Osteocyte (in vitro differentiated cells): ENCODE data around the gene UGGT2. TPM values are rescaled to one million over a fixed set of nuclear protein-coding genes. Genes with fewer than 3 reads are reported as not detected.
"Not testable (repeated sequence)": the region's sequence is repeated elsewhere in the genome, so short reads cannot be mapped to it uniquely, and the experiment has no call there.

Experiments used
- DNase-seq: peaks from one replicate; pipeline ENCODE4 v3.0.0; 2021; ENCODE audit warnings: mixed read lengths; ENCODE audit not compliant: unreplicated experiment; ENCODE audit errors: extremely low spot score
- H3K27ac Mint-ChIP-seq: one replicate; pipeline ENCODE4 v1.8.0; 2021; ENCODE audit warnings: mild to moderate bottlenecking, mixed read lengths; ENCODE audit not compliant: unreplicated experiment
- H3K27me3 Mint-ChIP-seq: one replicate; pipeline ENCODE4 v1.8.0; 2021; ENCODE audit warnings: mixed read lengths; ENCODE audit not compliant: unreplicated experiment
- H3K36me3 Mint-ChIP-seq: one replicate; pipeline ENCODE4 v1.8.0; 2021; ENCODE audit warnings: mixed read lengths; ENCODE audit not compliant: unreplicated experiment
- H3K4me1 Mint-ChIP-seq: one replicate; pipeline ENCODE4 v1.8.0; 2021; ENCODE audit warnings: mixed read lengths; ENCODE audit not compliant: unreplicated experiment
- H3K4me3 Mint-ChIP-seq: one replicate; pipeline ENCODE4 v1.8.0; 2021; ENCODE audit warnings: mild to moderate bottlenecking, moderate library complexity, mixed read lengths; ENCODE audit not compliant: unreplicated experiment
- H3K9me3 Mint-ChIP-seq: one replicate; pipeline ENCODE4 v1.8.0; 2021; ENCODE audit warnings: mixed read lengths; ENCODE audit not compliant: unreplicated experiment
- total RNA-seq: library from RNA; stranded (reverse); gene quantifications from 2 replicates; pipeline ENCODE4 v1.2.1, GENCODE V29; 2021
- TF ChIP-seq, protein P1 (sequence below): fragments of 200-600 bp; sonication (generic); IDR thresholded peaks from 2 replicates; pipeline ENCODE4 v1.5.0; 2021; ENCODE audit warnings: antibody characterized with exemption, mild to moderate bottlenecking, moderate library complexity

Gene UGGT2
- total RNA-seq, 1 donor from 2014 or later: 34.1 TPM

DNA sequence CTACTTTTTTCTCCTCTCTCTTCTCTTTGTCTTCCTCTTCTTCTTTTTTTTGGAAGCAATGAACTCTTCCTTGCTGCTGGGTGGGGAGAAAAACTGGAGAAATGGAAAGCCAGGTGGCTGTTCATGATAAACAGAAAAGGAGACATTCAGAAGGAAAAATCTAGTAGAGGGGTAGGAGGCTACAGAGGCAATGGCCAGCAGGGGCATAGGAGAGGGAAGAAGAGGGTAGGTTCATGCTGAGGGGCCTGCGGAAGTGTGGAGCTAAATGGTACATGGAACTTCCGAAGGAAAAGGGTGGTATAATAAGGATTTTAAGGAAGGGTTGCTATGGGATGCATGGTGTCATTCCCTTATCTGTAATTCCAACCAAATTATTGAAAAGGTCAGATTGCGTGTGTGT, 19.2 kb upstream of the UGGT2 start:
- no peak for DNase-seq
- Mint-ChIP-seq H3K36me3 (no peaks in the 10 kb centered on the region), H3K27ac (no peak overlapping the region), H3K4me3 (no peak overlapping the region), H3K9me3 (no peaks in the 10 kb centered on the region), H3K27me3 (peaks cover 51% of the 10 kb centered on the region), H3K4me1 (no peaks in the 10 kb centered on the region)
- TF ChIP-seq, protein P1, sequence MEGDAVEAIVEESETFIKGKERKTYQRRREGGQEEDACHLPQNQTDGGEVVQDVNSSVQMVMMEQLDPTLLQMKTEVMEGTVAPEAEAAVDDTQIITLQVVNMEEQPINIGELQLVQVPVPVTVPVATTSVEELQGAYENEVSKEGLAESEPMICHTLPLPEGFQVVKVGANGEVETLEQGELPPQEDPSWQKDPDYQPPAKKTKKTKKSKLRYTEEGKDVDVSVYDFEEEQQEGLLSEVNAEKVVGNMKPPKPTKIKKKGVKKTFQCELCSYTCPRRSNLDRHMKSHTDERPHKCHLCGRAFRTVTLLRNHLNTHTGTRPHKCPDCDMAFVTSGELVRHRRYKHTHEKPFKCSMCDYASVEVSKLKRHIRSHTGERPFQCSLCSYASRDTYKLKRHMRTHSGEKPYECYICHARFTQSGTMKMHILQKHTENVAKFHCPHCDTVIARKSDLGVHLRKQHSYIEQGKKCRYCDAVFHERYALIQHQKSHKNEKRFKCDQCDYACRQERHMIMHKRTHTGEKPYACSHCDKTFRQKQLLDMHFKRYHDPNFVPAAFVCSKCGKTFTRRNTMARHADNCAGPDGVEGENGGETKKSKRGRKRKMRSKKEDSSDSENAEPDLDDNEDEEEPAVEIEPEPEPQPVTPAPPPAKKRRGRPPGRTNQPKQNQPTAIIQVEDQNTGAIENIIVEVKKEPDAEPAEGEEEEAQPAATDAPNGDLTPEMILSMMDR: no peak

DNA sequence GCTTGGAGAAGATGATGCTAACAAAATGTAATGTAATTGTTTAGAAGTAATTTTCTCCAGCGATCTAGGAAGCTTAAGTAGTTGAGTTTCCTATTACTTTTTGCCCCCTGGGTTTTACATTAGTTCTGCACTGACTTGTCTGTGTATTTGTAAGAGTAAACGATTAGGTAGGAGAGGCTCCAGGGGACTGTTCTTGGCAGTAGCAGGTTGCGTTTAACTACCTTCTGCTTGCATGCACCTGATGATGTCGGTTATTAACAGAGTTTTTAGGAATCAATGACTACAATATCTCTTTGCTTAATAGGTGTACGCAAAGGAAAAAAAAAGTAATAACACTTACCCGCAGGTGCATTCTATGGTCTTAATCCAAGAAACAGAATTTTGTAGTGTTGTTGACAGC, 18.3 kb upstream of the UGGT2 start:
- Mint-ChIP-seq H3K9me3 (no peaks in the 10 kb centered on the region), H3K27me3 (peaks cover 42% of the 10 kb centered on the region), H3K36me3 (no peaks in the 10 kb centered on the region), H3K4me3 (no peak overlapping the region), H3K27ac (no peak overlapping the region), H3K4me1 (no peaks in the 10 kb centered on the region)
- no peak for DNase-seq
- TF ChIP-seq, protein P1: no peak

DNA sequence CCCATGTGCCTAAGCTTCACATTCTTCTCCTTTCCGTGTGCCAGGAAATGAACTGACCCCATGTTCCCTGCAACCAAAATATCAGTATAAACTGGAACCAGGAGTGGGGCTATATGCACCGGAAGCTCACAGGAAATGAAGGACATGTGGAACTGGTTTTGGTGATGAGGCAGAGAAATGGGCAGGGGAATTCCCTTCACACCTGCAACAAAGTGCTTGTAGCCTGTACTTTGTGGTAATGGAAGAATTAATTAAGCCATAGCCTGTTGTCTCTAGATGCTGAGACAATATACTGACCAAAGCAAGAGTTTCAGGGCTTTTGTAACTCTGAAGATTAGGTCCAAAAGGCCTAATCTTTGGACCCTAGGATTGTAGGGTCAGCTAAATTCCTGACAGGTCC, 15.5 kb upstream of the UGGT2 start:
- no peaks in the 10 kb centered on the region for H3K36me3 Mint-ChIP-seq
- no peaks in the 10 kb centered on the region for H3K4me1 Mint-ChIP-seq
- TF ChIP-seq, protein P1: no peak
- H3K27ac Mint-ChIP-seq: no peak overlapping the region
- H3K9me3 Mint-ChIP-seq: no peaks in the 10 kb centered on the region
- H3K27me3 Mint-ChIP-seq: peaks cover 61% of the 10 kb centered on the region
- no peak overlapping the region for H3K4me3 Mint-ChIP-seq
- no peak for DNase-seq

DNA sequence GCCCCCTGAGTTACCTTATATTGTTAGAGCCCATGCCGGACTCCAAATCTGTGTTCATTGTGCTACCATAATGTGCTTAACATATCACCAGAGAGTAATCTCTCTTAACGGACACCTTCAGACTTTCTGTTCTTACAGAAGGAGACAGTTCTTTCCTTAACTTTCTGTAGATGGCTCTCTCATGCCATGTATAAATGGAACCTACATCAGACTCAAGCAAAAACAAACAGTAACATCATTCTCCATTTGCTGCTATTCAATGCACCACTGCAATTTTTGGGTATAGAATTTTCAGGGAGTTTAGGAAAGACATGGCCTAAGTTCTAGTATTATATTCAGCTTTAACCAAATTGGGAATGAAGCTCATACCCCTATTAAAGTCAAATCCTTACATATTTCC, 12.6 kb upstream of the UGGT2 start:
- TF ChIP-seq, protein P1: no peak
- H3K36me3 Mint-ChIP-seq: no peaks in the 10 kb centered on the region
- H3K27ac Mint-ChIP-seq: no peak overlapping the region
- H3K4me3 Mint-ChIP-seq: no peak overlapping the region
- H3K9me3 Mint-ChIP-seq: no peaks in the 10 kb centered on the region
- no peak for DNase-seq
- H3K4me1 Mint-ChIP-seq: no peaks in the 10 kb centered on the region
- H3K27me3 Mint-ChIP-seq: peaks cover 64% of the 10 kb centered on the region

DNA sequence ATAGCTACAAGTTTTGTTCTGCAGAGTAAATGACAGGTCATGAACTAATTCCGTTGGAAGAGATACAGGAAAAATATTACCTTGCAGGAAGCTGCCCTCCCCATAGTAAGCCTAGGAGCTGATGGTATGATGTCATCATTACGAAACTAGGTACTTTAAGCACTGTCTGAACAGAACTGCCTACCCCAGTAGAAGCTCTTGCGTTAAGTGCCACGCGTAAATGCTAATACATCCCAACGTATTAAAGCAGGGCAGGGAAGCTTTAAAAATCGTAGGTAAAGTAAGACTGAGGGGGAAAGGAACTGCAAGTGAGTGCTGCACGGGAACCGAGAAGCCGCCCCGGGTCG, 572 bp downstream of the UGGT2 start:
- peaks cover 20% of the 10 kb centered on the region for H3K27me3 Mint-ChIP-seq
- DNase-seq: no peak
- TF ChIP-seq, protein P1: no peak

DNA sequence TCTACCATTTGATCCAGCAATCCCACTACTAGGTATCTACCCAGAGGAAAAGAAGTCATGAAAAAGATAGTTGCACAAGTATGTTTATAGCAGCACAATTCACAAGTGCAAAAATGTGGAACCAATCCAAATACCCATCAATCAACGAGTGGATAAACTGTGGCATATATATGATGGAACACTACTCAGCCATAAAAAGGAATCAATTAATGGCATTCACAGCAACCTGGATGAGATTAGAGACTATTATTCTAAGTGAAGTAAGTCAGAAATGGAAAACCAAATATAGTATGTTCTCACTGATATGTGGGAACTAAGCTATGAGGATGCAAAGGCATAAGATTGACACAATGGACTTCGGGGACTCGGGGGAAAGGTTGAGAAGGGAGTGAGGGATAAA, 1.3 kb downstream of the UGGT2 start:
- H3K27me3 Mint-ChIP-seq: peaks cover 17% of the 10 kb centered on the region
- H3K4me1 Mint-ChIP-seq: peaks cover 13% of the 10 kb centered on the region
- H3K4me3 Mint-ChIP-seq: peak overlapping the region; percentile 88
- not testable (repeated sequence) for H3K27ac Mint-ChIP-seq, H3K9me3 Mint-ChIP-seq, DNase-seq, H3K36me3 Mint-ChIP-seq

More for the DNA sequence above, 572 bp downstream of the UGGT2 start:
- Mint-ChIP-seq H3K27ac (peak overlapping the region; percentile 86), H3K9me3 (no peaks in the 10 kb centered on the region), H3K4me3 (peak overlapping the region; percentile 88), H3K4me1 (peaks cover 13% of the 10 kb centered on the region), H3K36me3 (no peaks in the 10 kb centered on the region)

DNA sequence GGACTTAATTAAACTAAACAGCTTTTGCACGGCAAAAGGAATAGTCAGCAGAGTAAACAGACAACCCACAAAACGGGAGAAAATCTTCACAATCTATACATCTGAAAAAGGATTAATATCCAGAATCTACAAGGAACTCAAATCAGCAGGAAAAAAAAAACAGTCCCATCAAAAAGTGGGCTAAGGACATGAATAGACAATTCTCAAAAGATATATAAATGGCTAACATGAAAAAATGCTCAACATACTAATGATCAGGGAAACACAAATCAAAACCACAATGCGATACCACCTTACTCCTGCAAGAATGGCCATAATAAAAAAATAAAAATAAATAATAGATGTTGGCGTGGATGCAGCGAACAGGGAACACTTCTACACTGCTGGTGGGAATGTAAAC, 1.7 kb downstream of the UGGT2 start:
- not testable (repeated sequence) for DNase-seq, H3K36me3 Mint-ChIP-seq, H3K27ac Mint-ChIP-seq, H3K9me3 Mint-ChIP-seq
- Mint-ChIP-seq H3K27me3 (peaks cover 14% of the 10 kb centered on the region), H3K4me1 (peaks cover 13% of the 10 kb centered on the region), H3K4me3 (peak overlapping the region; percentile 88)

DNA sequence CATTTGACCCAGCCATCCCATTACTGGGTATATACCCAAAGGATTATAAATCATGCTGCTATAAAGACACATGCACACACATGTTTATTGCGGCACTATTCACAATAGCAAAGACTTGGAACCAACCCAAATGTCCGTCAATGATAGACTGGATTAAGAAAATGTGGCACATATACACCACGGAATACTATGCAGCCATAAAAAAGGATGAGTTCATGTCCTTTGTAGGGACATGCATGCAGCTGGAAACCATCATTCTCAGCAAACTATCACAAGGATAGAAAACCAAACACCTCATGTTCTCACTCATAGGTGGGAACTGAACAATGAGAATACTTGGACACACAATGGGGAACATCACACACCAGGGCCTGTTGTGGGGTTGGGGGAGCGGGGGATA, 2.2 kb downstream of the UGGT2 start:
- Mint-ChIP-seq H3K27me3 (peaks cover 14% of the 10 kb centered on the region), H3K4me1 (peaks cover 13% of the 10 kb centered on the region)
- not testable (repeated sequence) for H3K27ac Mint-ChIP-seq, H3K9me3 Mint-ChIP-seq, DNase-seq, H3K36me3 Mint-ChIP-seq, H3K4me3 Mint-ChIP-seq
